HG03064 (cell line): ENCODE data around the gene TSPAN11.

Source experiments
- ATAC-seq: cut with Tn5 transposase; IDR thresholded peaks from one replicate; pipeline ENCODE4 v1.9.1; 2021; ENCODE audit warnings: low read depth; ENCODE audit not compliant: unreplicated experiment

Gene TSPAN11

DNA sequence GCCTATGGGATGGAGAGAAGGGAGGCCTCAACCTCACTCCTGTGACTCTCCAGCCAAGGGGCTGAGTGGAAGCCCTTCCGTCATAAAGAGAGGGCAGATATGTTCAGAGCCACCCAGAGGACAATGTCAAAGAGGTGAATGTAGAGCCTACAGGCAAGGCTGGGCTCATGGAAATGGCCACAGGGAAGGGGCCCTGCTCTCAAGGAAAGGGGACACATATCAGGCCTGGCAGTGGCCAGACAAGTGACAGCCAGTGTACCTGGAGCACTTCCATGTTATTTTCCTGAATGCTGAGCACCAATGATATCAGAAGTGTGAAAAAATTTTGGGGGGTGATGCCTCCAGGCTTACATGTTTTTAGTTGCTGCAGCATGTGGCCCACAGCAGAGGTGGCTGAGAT is 110.5 kb downstream of the TSPAN11 start:
- ATAC-seq: no peak

DNA sequence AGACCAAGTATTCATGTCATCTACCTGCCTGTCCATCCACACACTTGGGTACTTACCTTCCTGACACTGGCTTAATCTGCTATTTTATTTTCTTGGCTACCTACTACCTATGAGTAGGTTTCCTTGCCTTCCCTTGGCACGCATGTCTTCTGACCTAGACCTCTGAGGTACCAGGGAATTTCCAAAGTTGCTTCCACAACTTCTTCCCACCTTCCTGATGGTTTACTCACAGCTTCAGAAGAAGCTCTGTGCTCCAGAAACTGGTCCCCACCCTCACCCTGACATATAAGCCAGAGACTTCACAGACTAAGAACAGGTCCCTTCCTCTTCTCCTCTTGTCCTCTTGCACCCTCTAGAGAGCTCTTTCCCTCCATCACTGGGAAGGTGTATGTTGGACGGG is 111.4 kb downstream of the TSPAN11 start:
- no peak for ATAC-seq

DNA sequence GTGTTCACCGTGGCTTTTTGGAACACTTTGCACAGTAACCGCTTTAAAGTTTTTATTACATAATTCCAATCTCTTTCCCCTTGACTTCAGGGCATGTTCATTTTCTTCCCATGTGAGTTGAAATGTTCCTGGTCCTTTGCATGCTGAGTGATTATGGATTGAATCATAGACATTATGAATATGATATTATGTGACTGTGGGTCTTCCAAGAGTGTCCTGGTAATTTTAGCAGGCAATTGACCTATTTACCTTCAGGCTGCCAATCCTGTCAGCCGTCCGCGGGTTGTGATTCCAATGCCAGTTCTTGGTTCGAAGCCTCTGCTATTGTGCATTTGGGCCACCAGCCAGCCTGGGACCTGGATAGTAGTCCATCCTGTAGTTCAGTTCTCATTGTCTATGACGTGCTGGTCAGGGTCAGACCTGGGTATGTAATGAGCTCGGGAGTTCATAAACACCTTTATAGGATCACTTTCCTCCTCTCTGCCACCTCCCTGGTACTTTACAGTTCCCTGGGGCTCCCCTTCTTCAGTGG is 114.6 kb downstream of the TSPAN11 start:
- no peak for ATAC-seq
